HUES64 (cell line): ENCODE data around the gene HIGD1A.

Experiments
- H3K27ac ChIP-seq: 2 replicates; pipeline ENCODE4 v1.7.0; 2013; ENCODE audit warnings: low read depth, low read length, inconsistent platforms
- H3K27me3 ChIP-seq: 2 replicates; pipeline ENCODE4 v1.6.1; 2013; ENCODE audit warnings: mild to moderate bottlenecking, low read length; ENCODE audit not compliant: insufficient read depth
- H3K36me3 ChIP-seq: 2 replicates; pipeline ENCODE4 v1.6.1; 2013; ENCODE audit warnings: mild to moderate bottlenecking, low read length; ENCODE audit not compliant: insufficient read depth
- H3K4me1 ChIP-seq: 2 replicates; pipeline ENCODE4 v1.6.1; 2013; ENCODE audit warnings: mild to moderate bottlenecking, low read length, moderate library complexity; ENCODE audit not compliant: insufficient read depth
- H3K4me3 ChIP-seq: 2 replicates; pipeline ENCODE4 v1.5.1; 2013; ENCODE audit warnings: mild to moderate bottlenecking, low read length, moderate library complexity
- H3K9ac ChIP-seq: 2 replicates; pipeline ENCODE4 v1.6.1; 2013; ENCODE audit warnings: mild to moderate bottlenecking, low read depth, low read length
- H3K9me3 ChIP-seq: 2 replicates; pipeline ENCODE4 v1.6.1; 2013; ENCODE audit warnings: low read depth, low read length; ENCODE audit not compliant: insufficient read depth
- WGBS: fragments of 150-250, 120-280 bp; methylation state at CpG from one replicate; pipeline ENCODE4 v1.1.7; 2013; ENCODE audit warnings: missing lambda C conversion rate; 5-methylcytosine and 5-hydroxymethylcytosine counted together

HIGD1A gene

DNA sequence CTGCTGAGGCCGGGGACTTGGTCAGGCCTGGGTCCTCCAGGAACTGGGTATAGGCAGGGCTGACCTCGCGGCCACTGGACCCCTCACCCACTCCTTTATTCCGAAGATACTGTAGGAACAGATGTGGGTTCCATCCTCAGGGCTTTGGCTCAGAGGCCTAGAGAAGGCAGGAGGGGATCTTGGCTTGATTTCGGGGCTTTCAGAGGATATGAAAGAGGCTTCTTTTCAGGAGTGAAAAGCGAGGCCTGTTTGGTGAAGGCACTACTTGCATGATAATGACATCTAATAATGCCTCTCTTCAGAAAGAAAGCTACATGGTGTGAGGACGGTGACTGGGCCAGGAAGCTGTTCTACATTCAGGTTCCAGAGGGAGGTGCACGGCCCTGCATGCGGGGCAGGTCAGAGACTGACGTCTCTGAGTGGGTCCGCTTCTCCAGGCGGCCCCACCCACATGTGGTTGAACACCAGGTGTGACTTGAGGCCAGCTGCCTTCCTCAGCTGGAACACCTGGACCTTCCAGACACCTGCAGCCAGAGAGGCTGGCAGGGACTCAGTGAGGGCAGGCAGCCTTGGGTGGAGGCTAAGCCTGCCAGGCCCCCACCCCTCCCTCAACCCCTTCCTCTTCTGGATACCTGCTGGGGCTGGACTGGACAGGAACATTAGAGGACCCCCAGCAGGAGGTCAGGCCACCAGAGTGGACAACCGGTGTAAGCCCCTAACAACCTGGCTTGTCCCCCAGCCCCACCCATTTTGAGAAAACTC lies 70.6 kb downstream of the HIGD1A start:
- no peaks in the 10 kb centered on the region for H3K9me3 ChIP-seq
- H3K27me3 ChIP-seq = 0 out of 2 replicates have a peak, but pooled peaks cover 2% of the 10 kb centered on the region
- peak overlapping the region; percentile 82; the same call in 1 of the 2 replicates for H3K27ac ChIP-seq
- no peaks in the 10 kb centered on the region for H3K36me3 ChIP-seq
- H3K9ac ChIP-seq = no peak overlapping the region
- H3K4me3 ChIP-seq = no peak overlapping the region
- 40% methylated on average over 13 of the region's 13 CpGs for WGBS
- H3K4me1 ChIP-seq = peaks cover 25% of the 10 kb centered on the region
